ENCODE measurements around the gene HOXD12. TPM values are rescaled to one million over a fixed set of nuclear protein-coding genes. Genes with fewer than 3 reads are reported as not detected.

HOXD12 gene
- total RNA-seq, 1 experiment from 2014 or later, result 0.27 TPM

GRCh38 chr2:176117162-176117822, 17.7 kb downstream of the HOXD12 start:
- no TSS peak for BruUV-seq (replicated peaks)
- intact Hi-C loops (cut with micrococcal nuclease), result no loop called here
- H3K79me2 ChIP-seq (ENCODE audit: insufficient read depth, low read length), result no peaks in the 10 kb centered on the region
- H4K20me1 ChIP-seq (ENCODE audit: insufficient read depth), result no peaks in the 10 kb centered on the region
- RAD21 ChIA-PET (ENCODE audit: low non-redundant PET in 1 of 2, low total read pairs in 2 of 2, uncharacterized antibody in 2 of 2, unreplicated experiment in 2 of 2), result no interaction called here
- ATAC-seq, result no peak
- no peak overlapping the region for H3K4me2 ChIP-seq (ENCODE audit: low read length)
- no peak for DNase-seq (ENCODE audit: low read depth, low spot score)
- no peaks in the 10 kb centered on the region for H3K9me2 ChIP-seq (ENCODE audit: insufficient read depth)
- H3K27ac ChIP-seq (ENCODE audit: low read depth, low read length), result no peak overlapping the region
- POLR2A ChIA-PET, result no interaction called here
- H3K4me3 ChIP-seq (replicated peaks in 1 of 2; ENCODE audit: low read depth in 1 of 2, low read length in 2 of 2), result no peak overlapping the region
- no peak overlapping the region for H3K9ac ChIP-seq (ENCODE audit: low read length)
- no peaks in the 10 kb centered on the region for H3K27me3 ChIP-seq (ENCODE audit: insufficient read depth, low read length)
- TF ChIP-seq EGR1 (IDR thresholded peaks at IDR 0.05; ENCODE audit: low read depth) (no peak), CTCF (IDR thresholded peaks at IDR 0.05 in 2 of 3, conservative IDR thresholded peaks at IDR 0.05 in 1 of 3; ENCODE audit: borderline replicate concordance in 1 of 3, insufficient read depth in 1 of 3, low read depth in 2 of 3, low read length in 2 of 3) (no peak), EZH2phosphoT487 (IDR thresholded peaks at IDR 0.05; ENCODE audit: borderline replicate concordance) (no peak), ZFX (IDR thresholded peaks at IDR 0.05) (no peak), CBX3 (IDR thresholded peaks at IDR 0.05; ENCODE audit: low read depth) (no peak), CEBPB (IDR thresholded peaks at IDR 0.05; ENCODE audit: low read depth) (no peak), TCF7L2 (IDR thresholded peaks at IDR 0.05; ENCODE audit: borderline replicate concordance, extremely low read depth, insufficient read depth, insufficient read length) (no peak), ELF1 (IDR thresholded peaks at IDR 0.05; ENCODE audit: borderline replicate concordance, low read depth) (no peak), POLR2AphosphoS5 (IDR thresholded peaks at IDR 0.05; ENCODE audit: low read depth, low read length) (no peak), FOSL1 (IDR thresholded peaks at IDR 0.05; ENCODE audit: low read depth) (no peak), MAX (IDR thresholded peaks at IDR 0.05) (no peak), SP1 (IDR thresholded peaks at IDR 0.05; ENCODE audit: low read depth) (no peak), SIN3A (IDR thresholded peaks at IDR 0.05; ENCODE audit: low read depth) (no peak), ZBTB33 (IDR thresholded peaks at IDR 0.05; ENCODE audit: extremely low read depth, insufficient replicate concordance, low read length) (no peak), YY1 (IDR thresholded peaks at IDR 0.05; ENCODE audit: extremely low read depth, insufficient replicate concordance, low read depth, low read length) (no peak)
- no peaks in the 10 kb centered on the region for H3K9me3 ChIP-seq (ENCODE audit: control insufficient read depth in 1 of 2, insufficient read depth in 1 of 2, low read depth in 1 of 2, low read length in 2 of 2)
- CTCF ChIA-PET, result no interaction called here
- H3K36me3 ChIP-seq (ENCODE audit: control insufficient read depth in 1 of 2, insufficient read depth in 2 of 2, low read length in 2 of 2), result no peaks in the 10 kb centered on the region
- peaks cover 0 to 5% of the 10 kb centered on the region in 2 experiments; a peak in 1 of 4 replicates for H3K4me1 ChIP-seq (ENCODE audit: control insufficient read depth in 1 of 2, insufficient read depth in 2 of 2, low read length in 2 of 2)
- no peak overlapping the region for H2AFZ ChIP-seq (ENCODE audit: low read depth, low read length, poor library complexity, severe bottlenecking)

Data from HCT116 (cell line).